Keratinocyte (primary cell): ENCODE results near the gene HTD2. TPM values are rescaled to one million over a fixed set of nuclear protein-coding genes. Genes with fewer than 3 reads are reported as not detected.

Experiments
- DNase-seq: peaks from one replicate; pipeline ENCODE4 v3.0.0-alpha.2; 2011; ENCODE audit warnings: low read depth, missing footprints, low spot score
- FAIRE-seq: peaks from 2 replicates; lab custom pipeline; 2011; peaks lifted over from hg19 to GRCh38; lab: Jason Lieb, UNC
- H2AFZ ChIP-seq: 2 replicates; pipeline ENCODE4 v1.6.0; 2012; ENCODE audit warnings: low read length, control low read depth, inconsistent platforms; ENCODE audit not compliant: control insufficient read depth
- H3K27ac ChIP-seq: 2 replicates; pipeline ENCODE4 v1.5.1; 2011; ENCODE audit warnings: low read length; ENCODE audit not compliant: control insufficient read depth, insufficient read depth
- H3K27me3 ChIP-seq: 3 replicates; pipeline ENCODE4 v1.6.0; 2011; ENCODE audit warnings: low read length; ENCODE audit not compliant: control insufficient read depth, insufficient read depth; ENCODE audit errors: extremely low read depth
- H3K36me3 ChIP-seq, 2 experiments: 2 replicates in 1 of 2; 3 replicates in 1 of 2; pipeline ENCODE4 v1.5.1; 2011; ENCODE audit warnings: low read length in 2 of 2, mild to moderate bottlenecking in 1 of 2; ENCODE audit not compliant: control insufficient read depth in 2 of 2, insufficient read depth in 2 of 2; ENCODE audit errors: extremely low read depth in 1 of 2
- H3K4me1 ChIP-seq: 3 replicates; pipeline ENCODE4 v1.5.1; 2011; ENCODE audit warnings: low read length; ENCODE audit not compliant: control insufficient read depth, insufficient read depth; ENCODE audit errors: extremely low read depth
- H3K4me2 ChIP-seq: 3 replicates; pipeline ENCODE4 v1.6.0; 2011; ENCODE audit warnings: low read depth, low read length; ENCODE audit not compliant: control insufficient read depth, insufficient read depth; ENCODE audit errors: extremely low read depth
- H3K4me3 ChIP-seq, 3 experiments: fragments of 200-600 bp in 1 of 3; sonication (generic) in 1 of 3; 2 replicates in 2 of 3; 3 replicates in 1 of 3; pipeline ENCODE4 v1.5.1; 2011 to 2016; ENCODE audit warnings: low read length in 3 of 3, mild to moderate bottlenecking in 3 of 3, control low read depth in 2 of 3, inconsistent platforms in 1 of 3, low read depth in 1 of 3, mixed read lengths in 1 of 3, mixed run types in 1 of 3, moderate library complexity in 1 of 3; ENCODE audit not compliant: control insufficient read depth in 2 of 3, insufficient read depth in 2 of 3; ENCODE audit errors: extremely low read depth in 1 of 3
- H3K79me2 ChIP-seq: 2 replicates; pipeline ENCODE4 v1.6.0; 2012; ENCODE audit warnings: low read length; ENCODE audit not compliant: control insufficient read depth, insufficient read depth
- H3K9ac ChIP-seq: 3 replicates; pipeline ENCODE4 v1.6.0; 2011; ENCODE audit warnings: low read length; ENCODE audit not compliant: control insufficient read depth, insufficient read depth; ENCODE audit errors: extremely low read depth
- H3K9me1 ChIP-seq: 3 replicates; pipeline ENCODE4 v1.6.0; 2011; ENCODE audit warnings: low read length; ENCODE audit not compliant: control insufficient read depth, insufficient read depth; ENCODE audit errors: extremely low read depth
- H3K9me3 ChIP-seq: 2 replicates; pipeline ENCODE4 v1.5.1; 2012; ENCODE audit warnings: low read depth, low read length; ENCODE audit not compliant: control insufficient read depth
- H4K20me1 ChIP-seq: 3 replicates; pipeline ENCODE4 v1.6.0; 2011; ENCODE audit warnings: low read length; ENCODE audit not compliant: control insufficient read depth, insufficient read depth; ENCODE audit errors: extremely low read depth
- EZH2 ChIP-seq: IDR thresholded peaks from one replicate; pipeline ENCODE4 v1.6.1; 2012; ENCODE audit warnings: inconsistent platforms, mild to moderate bottlenecking, low read length, moderate library complexity
- dilution Hi-C: fragments of 300-500 bp; cut with MboI; formaldehyde crosslinking; loops from one replicate; pipeline ENCODE4 v1.7.0; 2020; ENCODE audit warnings: low sequenced_read_pairs; ENCODE audit not compliant: extremely low pct_ligation_motif_present
- polyA plus RNA-seq, 5 experiments: library from polyadenylated mRNA; depleted of rRNA in 3 of 5; stranded (reverse) in 3 of 5; stranded (forward) in 1 of 5; unstranded in 1 of 5; fragments of >200 nt; gene quantifications; 1 replicate in 1 of 5; 2 replicates in 3 of 5; 3 replicates in 1 of 5; pipeline versions ENCODE4 v1.2.1 to v1.2.3, GENCODE V29; 2011 to 2012; ENCODE audit warnings: missing spikeins in 2 of 5, low read depth in 1 of 5, low replicate concordance in 1 of 5
- TF ChIP-seq, protein P1 (sequence below), 3 experiments: IDR thresholded peaks in 1 of 3; conservative IDR thresholded peaks in 1 of 3; optimal IDR thresholded peaks in 1 of 3; 2 replicates in 2 of 3; 3 replicates in 1 of 3; pipeline versions ENCODE3 to v1.5.1; 2011; ENCODE audit warnings: low read length in 3 of 3, mild to moderate bottlenecking in 3 of 3, moderate library complexity in 2 of 3, control low read depth in 1 of 3, inconsistent platforms in 1 of 3; ENCODE audit not compliant: insufficient read depth in 2 of 3; ENCODE audit errors: extremely low read depth in 1 of 3

HTD2 gene
- polyA plus RNA-seq, 1 donor (not counting 4 experiments of a cell fraction or from before 2014, with no cell fraction given): 12.5 TPM

DNA sequence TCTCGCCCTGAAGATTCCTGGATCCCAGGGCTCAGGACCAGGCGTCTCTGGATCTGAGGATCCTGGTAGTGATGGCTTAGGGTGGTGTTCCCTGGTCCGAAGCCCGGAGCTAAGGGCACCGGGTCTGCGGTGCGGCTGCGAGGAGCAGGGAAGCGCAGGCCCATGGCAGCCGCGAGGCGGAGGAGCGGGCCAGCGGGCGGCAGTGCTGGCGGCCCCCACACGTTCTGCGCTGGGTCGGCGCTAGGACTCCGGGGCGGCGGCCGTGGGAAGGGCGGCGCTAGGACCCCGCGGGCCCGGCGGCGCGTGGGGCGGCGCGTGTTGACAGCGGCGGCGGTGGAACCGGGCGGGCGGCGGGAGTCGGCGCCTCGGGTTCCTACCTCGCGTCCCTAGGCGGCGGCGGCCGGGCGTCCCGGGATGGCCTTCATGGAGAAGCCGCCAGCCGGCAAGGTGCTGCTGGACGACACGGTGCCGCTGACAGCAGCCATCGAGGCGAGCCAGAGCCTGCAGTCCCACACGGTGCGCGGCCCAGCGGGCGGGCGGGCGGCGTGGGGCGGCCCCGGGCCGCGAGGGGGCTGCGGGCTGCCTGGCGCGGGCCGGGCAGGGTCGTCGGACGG, 26.4 kb downstream of the HTD2 start, which contains the start of gene PXK:
PXK (plus strand) TSS at position 318 of the 614 bp plus-strand sequence; CDS start at position 415, 97 bp downstream.
- Histone ChIP-seq H3K4me2 (peak within 1 kb of the TSS; percentile 97), H4K20me1 (no peaks in the 10 kb centered on the region), H2AFZ (peak within 1 kb of the TSS; percentile 77), H3K9me3 (no peaks in the 10 kb centered on the region), H3K9me1 (no peaks in the 10 kb centered on the region), H3K27me3 (no peaks in the 10 kb centered on the region), H3K4me1 (peaks cover 31% of the 10 kb centered on the region), H3K27ac (peak within 1 kb of the TSS; percentile 51), H3K4me3 (peak within 1 kb of the TSS; percentile 60 to 90 (median 86)), H3K36me3 (peaks cover 0 to 5% of the 10 kb centered on the region in 2 experiments), H3K79me2 (peaks cover 6% of the 10 kb centered on the region), H3K9ac (peak within 1 kb of the TSS; percentile 70)
- FAIRE-seq: no peak
- TF ChIP-seq, protein P1, sequence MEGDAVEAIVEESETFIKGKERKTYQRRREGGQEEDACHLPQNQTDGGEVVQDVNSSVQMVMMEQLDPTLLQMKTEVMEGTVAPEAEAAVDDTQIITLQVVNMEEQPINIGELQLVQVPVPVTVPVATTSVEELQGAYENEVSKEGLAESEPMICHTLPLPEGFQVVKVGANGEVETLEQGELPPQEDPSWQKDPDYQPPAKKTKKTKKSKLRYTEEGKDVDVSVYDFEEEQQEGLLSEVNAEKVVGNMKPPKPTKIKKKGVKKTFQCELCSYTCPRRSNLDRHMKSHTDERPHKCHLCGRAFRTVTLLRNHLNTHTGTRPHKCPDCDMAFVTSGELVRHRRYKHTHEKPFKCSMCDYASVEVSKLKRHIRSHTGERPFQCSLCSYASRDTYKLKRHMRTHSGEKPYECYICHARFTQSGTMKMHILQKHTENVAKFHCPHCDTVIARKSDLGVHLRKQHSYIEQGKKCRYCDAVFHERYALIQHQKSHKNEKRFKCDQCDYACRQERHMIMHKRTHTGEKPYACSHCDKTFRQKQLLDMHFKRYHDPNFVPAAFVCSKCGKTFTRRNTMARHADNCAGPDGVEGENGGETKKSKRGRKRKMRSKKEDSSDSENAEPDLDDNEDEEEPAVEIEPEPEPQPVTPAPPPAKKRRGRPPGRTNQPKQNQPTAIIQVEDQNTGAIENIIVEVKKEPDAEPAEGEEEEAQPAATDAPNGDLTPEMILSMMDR (optimal IDR thresholded peaks at IDR 0.05 in 1 of 3, IDR thresholded peaks at IDR 0.05 in 1 of 3, conservative IDR thresholded peaks at IDR 0.05 in 1 of 3; ENCODE audit: extremely low read depth in 1 of 3, insufficient read depth in 2 of 3, low read length in 3 of 3): peak in 1 of 3 experiments; percentile 40
- TF ChIP-seq EZH2: no peak
- DNase-seq: no peak
- dilution Hi-C loops: no loop called here

DNA sequence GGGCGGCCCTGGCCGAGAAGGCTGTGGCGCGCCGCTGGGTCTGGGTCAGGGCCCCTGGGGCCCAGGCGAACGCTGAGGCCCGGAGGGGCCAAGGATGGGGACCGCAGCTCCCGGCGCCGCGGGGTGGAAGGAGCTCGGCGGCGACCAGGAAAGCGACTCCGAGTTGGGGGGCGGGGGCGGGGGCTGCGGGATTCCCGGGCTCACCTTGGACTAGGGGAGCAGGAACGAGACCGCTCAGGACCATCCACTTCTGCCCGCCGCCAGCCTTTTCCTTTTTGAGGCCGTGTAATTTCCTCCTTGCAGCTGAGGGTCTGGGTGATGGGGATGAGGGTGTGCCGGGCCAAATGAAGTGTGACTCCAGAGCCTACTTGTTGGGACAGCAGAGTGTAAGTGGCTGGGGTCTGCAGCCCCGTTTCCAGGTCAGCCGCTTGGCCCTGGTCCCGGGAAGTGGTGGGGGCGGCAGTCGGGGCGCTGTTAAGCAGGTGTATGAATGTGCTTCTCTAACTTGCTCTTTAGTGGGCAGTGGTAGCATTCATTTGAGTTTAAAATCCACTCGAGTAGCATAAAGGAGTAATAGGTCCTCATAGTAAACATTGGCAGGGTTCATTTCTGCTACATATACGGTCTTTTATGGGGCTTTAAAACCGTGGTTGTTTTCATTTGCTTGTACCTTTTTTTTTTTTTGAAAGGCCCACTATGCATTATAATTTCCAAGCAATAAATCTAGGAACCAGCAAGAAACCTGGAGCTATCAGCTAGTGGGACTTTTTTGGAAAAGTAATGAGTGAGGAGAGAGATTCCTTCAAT, 27.1 kb downstream of the HTD2 start:
- Histone ChIP-seq H3K4me3 (peak overlapping the region; percentile 60 to 90 (median 86)), H3K9me1 (no peaks in the 10 kb centered on the region), H3K4me1 (peaks cover 31% of the 10 kb centered on the region), H3K27ac (peak overlapping the region; percentile 51), H3K9me3 (no peaks in the 10 kb centered on the region), H4K20me1 (no peaks in the 10 kb centered on the region), H3K36me3 (peaks cover 0 to 5% of the 10 kb centered on the region in 2 experiments), H2AFZ (peak overlapping the region; percentile 77), H3K4me2 (peak overlapping the region; percentile 97), H3K79me2 (peaks cover 6% of the 10 kb centered on the region), H3K27me3 (no peaks in the 10 kb centered on the region), H3K9ac (peak overlapping the region; percentile 70)
- TF ChIP-seq, protein P1 (optimal IDR thresholded peaks at IDR 0.05 in 1 of 3, IDR thresholded peaks at IDR 0.05 in 1 of 3, conservative IDR thresholded peaks at IDR 0.05 in 1 of 3; ENCODE audit: extremely low read depth in 1 of 3, insufficient read depth in 2 of 3, low read length in 3 of 3): peak in 2 of 3 experiments; percentile 19 to 30
- no peak for TF ChIP-seq EZH2
- dilution Hi-C loops: no loop called here
- no peak for DNase-seq
- no peak for FAIRE-seq
